Hematopoietic multipotent progenitor cell treated with erythropoietin and hydrocortisone succinate and interleukin-3 and kit ligand, for 17 days (in vitro differentiated cells): ENCODE measurements around the gene HNRNPL.
"Not testable (repeated sequence)": the region's sequence is repeated elsewhere in the genome, so short reads cannot be mapped to it uniquely, and the experiment has no call there.

Source experiments
- DNase-seq: peaks from one replicate; pipeline ENCODE4 v3.0.0-alpha.2; 2015; ENCODE audit warnings: low spot score

HNRNPL gene

GRCh38 chr19:38869836-38870607 is 20.2 kb upstream of the HNRNPL start:
- peak; percentile 92 for DNase-seq

DNA sequence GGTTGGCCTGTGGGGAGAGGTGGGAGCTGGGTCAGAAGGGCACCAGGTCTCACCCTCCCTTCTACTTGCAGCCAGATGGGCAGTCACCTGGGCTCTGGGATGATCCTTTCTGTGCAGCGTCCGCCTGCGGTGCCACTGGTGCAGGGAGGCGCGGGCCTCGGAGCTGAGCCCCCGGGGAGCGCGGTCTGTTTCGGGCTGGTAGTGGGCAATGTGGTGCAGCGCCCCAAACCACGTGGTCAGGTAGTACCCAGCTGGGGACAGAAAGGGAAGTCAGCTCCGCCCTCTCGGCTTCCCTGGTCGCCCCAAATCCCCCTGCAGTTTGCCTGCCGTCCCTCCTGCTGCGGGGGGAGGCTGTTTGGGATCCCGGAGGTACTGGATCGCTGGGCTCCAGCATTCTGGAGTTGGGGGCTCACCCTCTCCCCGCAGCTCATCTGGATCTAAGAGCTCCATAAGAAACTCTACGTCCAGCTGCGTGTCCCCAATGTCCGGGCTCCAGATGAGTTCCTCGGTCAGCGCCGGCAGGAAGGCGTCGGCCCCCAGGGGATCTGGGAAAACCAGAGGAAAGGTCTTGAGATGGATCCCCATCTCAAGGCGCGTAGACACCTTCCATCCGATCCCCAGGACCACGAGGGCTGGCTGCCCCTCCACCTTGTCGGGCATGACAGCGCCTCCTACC is 19.5 kb upstream of the HNRNPL start:
- DNase-seq, result no peak

DNA sequence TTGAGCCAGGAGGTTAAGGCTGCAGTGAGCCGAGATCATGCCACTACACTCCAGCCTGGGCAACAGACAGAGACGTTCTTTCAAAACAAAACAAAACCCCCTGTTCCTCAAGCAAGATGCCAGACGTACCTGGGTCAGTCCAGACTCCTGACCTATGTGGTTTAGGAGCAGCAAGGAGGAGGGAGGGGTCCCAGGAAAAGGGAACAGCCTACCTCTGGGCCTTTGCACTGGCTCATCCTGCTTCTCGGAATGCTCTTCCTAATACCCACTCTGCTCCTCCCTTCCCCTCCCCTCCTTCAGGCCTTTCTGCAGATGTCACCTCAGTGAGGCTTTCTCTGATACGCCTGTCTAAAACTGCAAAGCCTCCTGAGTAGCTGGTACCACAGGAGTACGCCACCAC is 18.8 kb upstream of the HNRNPL start:
- DNase-seq, result no peak

DNA sequence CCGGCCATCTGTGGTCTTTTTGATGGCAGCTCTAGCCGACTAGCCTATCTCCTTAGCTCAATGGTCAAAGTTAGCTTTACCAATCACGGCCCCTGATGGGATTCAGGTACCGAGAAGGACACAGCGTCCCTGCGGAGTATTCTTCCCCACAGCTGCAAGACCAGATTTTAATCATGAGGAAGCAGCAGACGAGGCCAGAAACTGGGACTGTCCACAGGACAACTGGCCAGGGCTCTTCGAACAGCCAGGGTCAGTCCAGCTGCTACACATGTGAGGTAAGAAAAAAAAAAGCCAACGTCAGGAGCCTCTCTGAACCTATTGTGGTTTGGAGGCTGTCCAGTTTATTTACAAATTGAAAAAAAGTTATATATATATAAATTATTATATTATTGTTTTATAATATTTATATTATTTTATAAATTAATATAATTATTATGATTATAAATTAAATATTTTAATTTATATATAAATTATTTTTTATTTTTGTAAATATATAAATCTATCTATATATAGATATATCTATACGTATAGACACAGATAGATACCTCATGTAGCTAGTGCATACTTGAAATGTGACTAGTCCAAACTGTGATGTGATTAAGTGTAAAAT is 17.5 kb upstream of the HNRNPL start:
- no peak for DNase-seq

GRCh38 chr19:38862321-38863059 is 12.7 kb upstream of the HNRNPL start:
- DNase-seq, result no peak

DNA sequence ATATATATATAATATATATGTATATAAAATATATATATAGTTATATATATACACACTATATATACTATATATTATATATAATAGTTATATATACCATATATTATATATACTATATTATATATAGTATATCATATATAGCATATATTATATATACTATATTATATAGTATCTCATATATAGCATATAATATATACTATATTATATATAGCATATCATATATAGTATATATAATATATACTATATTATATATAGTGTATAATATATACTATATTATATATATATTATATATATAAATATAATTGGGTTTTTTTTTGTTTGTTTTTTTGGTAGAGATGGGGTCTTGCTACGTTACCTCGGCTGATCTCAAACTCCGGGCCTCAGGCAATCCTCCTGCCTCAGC is 11.6 kb upstream of the HNRNPL start:
- DNase-seq, result no peak

DNA sequence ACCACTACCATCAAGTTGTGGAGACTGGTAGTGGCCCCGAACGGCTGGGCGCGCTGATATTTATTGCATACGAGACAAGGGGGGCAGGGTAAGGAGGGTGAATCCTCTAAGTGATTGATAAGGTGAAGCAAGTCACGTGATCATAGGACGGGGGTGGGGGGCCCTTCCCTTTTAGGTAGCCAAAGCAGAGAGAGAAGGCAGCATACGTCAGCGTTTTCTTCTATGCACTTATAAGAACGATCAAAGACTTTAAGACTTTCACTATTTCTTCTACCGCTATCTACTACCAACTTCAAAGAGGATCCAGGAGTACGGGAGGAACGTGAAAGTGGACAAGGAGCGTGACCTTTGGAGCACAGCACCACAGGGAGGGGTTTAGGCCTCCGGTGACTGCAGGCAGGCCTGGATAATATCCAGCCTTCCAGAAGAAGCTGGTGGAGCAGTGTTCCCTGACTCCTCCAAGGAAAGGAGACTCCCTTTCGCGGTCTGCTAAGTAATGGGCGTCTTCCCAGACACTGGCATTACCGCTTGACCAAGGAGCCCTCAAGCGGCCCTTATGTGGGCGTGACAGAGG is 9.9 kb upstream of the HNRNPL start:
- not testable (repeated sequence) for DNase-seq

DNA sequence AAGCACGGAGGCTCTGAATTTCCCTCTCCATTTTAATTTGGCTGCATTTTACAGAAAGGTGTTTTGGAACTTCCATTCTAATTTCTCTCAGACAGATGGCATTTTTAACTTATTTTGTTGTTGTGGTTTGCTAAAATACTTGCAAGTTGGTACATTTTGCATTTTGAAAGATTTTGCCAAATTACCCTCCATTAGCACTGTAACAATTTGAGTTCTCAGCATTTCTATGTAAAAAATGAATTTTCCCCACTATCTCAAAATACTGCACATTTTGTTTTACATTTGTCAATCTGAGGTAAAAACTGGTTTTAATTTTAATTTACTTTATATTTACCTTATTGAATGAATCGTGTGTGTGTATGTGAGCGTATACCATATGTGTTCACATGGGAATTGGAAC is 7.0 kb upstream of the HNRNPL start:
- no peak for DNase-seq

DNA sequence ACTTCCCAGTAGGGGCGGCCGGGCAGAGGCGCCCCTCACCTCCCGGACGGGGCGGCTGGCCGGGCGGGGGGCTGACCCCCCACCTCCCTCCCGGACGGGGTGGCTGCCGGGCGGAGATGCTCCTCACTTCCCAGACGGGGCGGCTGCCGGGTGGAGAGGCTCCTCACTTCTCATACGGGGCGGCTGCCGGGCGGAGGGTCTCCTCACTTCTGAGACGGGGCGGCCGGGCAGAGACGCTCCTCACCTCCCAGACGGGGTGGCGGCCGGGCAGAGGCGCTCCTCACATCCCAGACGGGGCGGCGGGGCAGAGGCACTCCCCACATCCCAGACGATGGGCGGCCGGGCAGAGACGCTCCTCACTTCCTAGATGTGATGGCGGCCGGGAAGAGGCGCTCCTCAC is 6.0 kb upstream of the HNRNPL start:
- DNase-seq, result not testable (repeated sequence)

DNA sequence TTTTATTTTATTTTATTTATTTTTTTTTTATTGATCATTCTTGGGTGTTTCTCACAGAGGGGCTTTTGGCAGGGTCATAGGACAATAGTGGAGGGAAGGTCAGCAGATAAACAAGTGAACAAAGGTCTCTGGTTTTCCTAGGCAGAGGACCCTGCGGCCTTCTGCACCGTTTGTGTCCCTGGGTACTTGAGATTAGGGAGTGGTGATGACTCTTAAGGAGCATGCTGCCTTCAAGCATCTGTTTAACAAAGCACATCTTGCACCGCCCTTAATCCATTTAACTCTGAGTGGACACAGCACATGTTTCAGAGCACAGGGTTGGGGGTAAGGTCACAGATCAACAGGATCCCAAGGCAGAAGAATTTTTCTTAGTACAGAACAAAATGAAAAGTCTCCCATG is 5.2 kb upstream of the HNRNPL start:
- not testable (repeated sequence) for DNase-seq

DNA sequence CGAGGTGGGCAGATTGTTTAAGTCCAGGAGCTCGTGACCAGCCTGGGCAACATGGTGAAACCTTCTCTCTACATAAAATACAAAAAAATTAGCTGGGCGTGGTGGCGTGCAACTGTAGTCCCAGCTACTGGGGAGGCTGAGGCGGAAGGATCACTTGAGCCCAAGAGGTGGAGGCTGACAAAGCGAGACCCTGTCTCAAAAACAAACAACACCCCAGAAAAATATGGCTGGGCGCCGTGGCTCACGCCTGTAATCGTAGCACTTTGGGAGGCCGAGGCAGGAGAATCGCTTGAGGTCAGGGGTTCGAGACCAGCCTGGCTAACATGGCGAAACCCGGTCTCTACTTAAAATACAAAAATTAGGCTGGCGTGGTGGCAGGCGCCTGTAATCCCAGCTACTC is 3.4 kb upstream of the HNRNPL start:
- no peak for DNase-seq

GRCh38 chr19:38852231-38853044 is 2.7 kb upstream of the HNRNPL start:
- peak; percentile 70 for DNase-seq

- DNase-seq, result peak; percentile 92
These were observed 1.9 kb upstream of the HNRNPL start for GRCh38 chr19:38851622-38852230.

GRCh38 chr19:38850976-38851621 is 1.3 kb upstream of the HNRNPL start:
- DNase-seq, result peak; percentile 51

DNA sequence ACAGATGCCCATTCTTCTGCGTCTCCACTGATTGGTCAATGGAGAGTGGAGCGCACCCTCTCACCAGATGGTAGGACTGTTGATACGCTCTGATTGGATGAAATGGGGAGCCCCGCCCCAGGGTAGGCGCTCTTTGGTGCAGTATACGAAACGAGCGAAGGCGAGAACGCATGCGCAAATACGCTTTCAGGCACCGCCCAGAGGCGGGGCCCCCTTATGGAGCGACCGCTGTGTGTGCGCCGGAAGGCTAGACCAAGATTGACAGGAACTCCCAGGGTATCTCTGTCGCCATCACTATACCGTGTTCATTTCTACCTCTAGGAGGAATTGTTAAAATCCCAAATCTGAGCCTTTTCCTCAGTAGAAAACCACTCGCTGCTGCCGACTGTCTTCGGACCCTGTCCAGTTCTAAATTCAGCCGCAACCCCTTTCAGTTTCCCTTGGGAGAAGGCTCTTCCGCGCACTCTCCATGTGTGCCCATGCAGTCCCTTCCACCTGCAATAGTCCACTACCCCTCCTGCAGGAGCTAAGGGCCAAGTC is 720 bp upstream of the HNRNPL start:
- DNase-seq, result peak; percentile 100

- DNase-seq, result peak; percentile 98
These were observed 483 bp downstream of the HNRNPL start for GRCh38 chr19:38849147-38849859.

DNA sequence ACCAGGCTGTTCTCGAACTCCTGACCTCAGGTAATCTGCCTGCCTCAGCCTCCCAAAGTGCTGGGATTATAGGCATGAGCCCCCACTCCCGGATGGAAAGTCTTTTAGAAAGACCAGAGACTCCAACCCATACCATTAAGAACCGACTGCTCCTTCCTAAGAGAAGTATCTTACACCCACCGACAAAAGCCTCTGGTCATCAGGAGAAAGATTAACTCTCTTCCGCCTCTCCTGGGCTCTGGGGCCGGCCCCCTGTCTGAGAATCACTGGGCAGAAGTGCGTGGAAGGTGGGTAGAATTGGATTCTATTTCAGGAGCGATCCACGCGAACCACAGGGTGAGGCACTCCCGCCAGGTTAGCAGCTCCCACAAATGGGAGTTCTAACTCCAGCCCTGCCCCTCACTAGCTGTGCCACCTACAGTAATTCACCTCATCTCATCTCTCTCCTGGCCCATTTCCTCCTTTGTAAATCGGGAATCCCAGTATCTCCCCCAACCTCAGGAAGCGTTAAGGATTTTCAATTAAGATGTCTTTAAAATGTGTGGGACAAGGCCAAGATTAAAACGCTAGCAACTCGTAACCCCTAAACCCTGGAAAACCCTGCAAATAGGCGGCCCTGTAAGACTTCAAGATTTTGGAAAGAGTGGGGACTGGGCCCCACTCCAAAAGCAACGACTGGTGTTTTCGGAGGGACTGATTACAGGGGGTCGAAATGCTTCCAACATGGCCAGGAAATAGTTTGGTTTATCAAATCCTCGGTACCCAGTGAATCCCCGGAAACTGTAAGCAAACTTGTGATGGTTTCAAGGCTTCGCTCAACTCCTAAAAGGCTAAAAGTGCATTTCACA is 1.3 kb downstream of the HNRNPL start:
- no peak for DNase-seq

DNA sequence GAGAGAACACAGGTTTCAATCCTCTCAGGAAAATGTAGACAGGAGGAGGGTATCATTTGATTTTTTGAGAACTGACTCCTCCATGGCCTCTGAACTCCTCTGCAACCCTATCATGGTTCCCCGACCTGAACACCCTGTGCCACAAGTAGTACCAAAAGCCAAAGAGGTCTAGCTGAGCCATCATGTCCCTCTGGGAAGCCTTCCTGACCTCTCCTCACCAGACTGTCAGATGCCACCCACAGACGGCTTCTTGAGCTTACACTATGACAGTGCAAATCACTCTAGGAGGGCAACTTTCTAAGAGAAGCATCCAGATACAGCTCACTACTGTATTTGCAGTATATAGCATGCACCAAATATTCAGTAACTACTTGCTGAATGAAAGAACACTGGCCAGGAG is 3.7 kb downstream of the HNRNPL start:
- DNase-seq, result no peak
